ENCODE results near the gene SPOP.

The SPOP gene

DNA sequence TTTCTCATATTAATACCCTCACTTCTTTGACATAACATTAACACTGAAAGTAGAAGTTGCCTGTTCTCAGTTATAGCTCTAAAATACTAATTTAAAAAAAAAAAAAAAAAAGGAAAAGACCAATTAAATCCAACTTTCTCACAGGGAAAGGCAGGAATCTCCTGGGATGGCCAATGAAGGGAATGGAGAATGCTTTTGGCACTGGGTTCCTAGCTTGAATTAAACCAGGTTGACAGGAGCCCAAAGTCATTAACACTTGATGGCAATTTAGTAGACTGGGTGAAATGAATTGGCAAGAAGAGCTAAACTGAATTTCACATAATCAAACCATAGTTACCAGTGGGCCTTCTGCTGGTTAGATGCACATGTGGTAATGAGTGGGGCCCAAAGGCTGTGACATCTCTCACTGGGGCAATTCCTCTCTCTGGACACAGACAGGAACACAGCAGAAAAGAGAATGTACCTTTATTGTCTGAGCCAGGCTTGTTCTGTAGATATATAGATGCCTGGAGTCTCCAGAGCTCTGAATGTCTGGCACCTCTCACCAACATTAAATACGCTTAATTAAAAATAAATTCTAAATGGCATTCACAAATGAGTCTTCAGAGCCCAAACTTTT, 64.6 kb downstream of the SPOP start:
- no peak for DNase-seq (ENCODE audit: low spot score)

DNA sequence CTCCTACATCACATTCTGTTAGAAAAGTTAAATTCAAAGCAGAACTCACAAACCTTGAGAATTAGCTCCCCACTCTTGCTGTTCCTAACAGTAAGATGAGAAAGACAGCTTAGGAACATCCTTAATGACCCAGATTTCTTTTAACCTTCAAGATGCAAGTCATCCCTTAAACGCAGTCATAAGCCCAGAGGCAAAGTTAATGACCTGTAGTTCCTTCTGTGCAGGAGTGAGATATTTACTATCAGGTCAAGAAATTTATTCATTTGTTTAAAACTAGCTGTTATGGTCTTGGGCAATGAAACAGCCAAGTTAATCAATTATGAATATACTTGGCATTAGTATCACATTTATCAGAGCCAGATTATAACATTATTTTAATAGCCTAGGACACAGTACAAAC, 65.2 kb downstream of the SPOP start:
- no peak for DNase-seq (ENCODE audit: low spot score)

DNA sequence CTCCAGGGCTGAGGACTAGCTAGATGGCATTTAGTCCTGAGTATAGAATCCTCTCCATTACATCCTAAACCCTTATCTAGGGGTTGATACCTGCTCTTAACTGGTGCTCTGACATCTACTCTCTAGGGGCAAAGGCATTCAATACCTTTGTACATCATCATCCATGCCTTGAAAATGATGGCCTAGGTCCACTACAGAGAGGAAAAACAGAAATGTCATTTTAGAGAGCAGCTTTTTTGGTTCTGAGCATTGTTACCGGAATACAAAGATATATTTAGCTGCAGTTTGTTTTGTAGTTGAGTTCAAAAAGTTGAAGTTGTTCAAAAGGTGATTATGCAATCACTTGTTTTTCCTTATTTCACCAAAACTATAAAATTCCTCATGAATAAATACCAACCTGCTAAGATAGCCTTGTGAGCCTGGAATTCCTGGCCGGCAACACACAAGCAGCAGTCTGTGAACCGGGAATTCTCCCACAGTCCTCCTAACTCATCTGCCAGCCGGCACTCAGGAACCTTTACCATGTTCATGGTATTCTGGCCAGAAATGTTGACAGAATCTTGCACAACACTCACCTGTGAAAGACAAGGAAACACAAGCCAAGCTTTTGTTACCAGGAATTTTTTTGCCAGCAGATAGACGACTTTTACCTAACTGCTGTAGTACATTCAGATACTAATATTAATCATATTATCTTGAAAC, 66.9 kb downstream of the SPOP start:
- no peak for DNase-seq (ENCODE audit: low spot score)

DNA sequence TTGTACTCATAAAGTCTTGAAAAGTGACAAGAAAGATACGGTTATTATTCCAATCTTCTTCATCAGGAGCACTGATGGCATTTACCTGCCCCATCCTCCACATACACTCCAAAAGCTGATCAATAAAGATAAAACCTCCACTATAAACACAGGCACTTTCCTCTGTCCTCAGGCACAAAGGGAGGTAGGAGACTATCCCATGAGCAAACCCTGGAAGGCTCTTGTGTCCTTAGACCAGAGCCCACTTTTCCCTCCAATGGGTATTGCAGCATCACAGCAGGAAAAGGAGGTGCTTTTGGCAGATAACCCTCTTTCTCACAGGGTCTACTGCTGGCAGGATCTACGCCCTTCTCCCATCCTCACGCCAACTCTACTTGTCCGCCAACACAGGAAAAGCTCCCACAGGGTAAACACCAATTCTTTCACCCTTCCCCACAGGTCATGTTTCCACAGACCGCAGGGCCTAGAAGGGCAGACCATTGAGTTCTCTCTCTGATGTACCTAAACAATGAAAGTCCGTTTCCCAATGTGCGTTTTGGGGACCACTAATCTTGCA, 73.5 kb downstream of the SPOP start:
- no peak for DNase-seq (ENCODE audit: low spot score)

- DNase-seq (ENCODE audit: low spot score) = no peak
Observed at GRCh38 chr17:49603720-49604119, 74.2 kb downstream of the SPOP start.

DNA sequence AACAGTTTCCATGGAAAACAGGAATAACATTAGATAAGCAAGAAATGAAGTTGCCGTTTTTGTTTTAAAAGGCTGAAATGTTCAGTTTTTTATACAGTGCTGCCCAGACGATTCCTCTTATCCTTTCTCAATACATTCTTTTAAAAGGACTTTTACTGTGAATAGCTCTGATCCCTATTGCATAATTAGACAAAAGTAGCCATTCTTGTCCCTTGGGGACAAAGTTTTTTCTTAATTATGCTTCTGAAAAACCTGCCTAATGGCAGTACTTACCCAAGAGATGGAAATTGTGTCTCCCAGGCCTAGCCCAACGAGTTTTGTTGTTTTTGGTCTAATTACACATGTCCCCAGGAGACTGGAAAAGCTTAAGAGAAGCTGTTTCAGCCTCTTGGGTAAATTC, 74.7 kb downstream of the SPOP start:
- no peak for DNase-seq (ENCODE audit: low spot score)

GRCh38 chr17:49602783-49603182, 75.1 kb downstream of the SPOP start:
- DNase-seq (ENCODE audit: low spot score) = no peak

- DNase-seq (ENCODE audit: low spot score) = no peak
Observed at GRCh38 chr17:49600949-49601348, 76.9 kb downstream of the SPOP start.

GRCh38 chr17:49598918-49599317, 79.0 kb downstream of the SPOP start:
- DNase-seq (ENCODE audit: low spot score) = no peak

DNA sequence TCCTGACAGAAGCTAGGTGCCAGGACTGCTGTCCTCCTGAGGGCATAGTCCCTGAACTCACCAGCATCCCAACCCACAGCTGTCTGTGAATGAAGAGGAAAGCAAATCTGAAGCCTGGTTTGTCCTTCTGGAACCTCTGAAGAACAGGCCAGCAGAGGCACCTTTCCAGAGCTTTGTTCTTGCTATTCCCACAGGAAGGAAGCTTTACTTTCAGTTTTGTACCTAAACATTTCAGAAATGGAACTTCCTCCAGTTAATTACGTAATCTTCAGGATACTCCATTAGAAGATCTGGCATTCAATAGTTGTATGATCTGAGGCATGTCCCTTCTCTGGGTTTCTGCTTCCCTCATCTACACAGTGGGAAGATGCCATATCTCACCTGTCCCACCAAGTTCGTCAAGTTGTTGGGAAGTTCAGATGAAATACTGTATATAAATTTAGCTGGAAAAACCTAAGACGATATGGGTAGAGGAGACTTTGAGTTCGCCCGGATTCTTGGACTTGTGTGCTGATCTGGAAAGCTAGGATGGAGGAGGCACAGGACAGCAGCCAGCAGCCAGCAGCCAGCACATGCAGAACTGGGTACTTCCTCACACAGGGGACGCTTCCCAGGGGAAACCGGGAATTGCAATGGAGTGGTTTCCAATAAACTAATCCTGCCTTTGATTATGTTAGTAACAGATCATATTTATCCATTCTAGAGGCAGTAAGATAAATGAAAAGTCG, 79.8 kb downstream of the SPOP start:
- DNase-seq (ENCODE audit: low spot score) = no peak

DNA sequence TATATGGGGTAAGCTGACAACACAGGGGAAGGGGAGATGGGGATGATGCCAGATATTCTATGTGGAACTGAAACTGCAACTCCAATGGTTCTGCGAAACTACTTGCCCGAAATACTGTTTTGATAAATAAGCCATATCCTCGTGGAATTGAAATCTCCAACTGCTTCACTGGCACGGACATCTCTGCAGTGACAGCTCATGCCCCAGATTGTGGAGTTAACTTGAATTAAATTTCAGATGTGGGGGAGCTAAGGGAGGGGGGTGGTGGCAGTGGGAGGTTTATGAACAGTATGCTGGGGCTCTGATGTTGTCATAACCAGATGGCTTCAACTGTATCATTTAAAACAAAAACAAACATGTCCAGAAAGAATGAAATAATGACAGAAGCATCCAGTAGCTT, 80.5 kb downstream of the SPOP start:
- no peak for DNase-seq (ENCODE audit: low spot score)

GRCh38 chr17:49596613-49597244, 81.2 kb downstream of the SPOP start:
- no peak for DNase-seq (ENCODE audit: low spot score)

DNA sequence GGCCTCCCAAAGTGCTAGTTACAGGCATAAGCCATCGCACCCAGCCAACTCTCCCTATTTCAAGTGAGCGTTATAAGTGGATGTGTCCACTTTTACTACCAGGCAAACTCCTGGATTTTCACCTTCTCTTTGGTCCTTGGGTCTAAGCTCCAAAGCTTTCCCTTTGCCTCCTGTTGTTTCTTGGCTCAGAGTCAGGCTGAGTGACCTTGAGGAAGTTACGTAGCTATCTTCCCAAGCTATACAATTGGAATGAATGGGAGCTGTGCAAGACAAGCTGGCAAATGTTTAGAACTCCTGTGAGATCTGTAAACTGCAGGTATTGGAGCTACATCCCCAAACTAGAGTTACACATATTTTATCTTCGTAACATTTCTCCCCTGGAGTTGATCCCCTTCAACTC, 81.9 kb downstream of the SPOP start:
- DNase-seq (ENCODE audit: low spot score) = no peak

- DNase-seq (ENCODE audit: low spot score) = no peak
Observed at GRCh38 chr17:49595328-49595727, 82.6 kb downstream of the SPOP start.

- DNase-seq (ENCODE audit: low spot score) = no peak
Observed at GRCh38 chr17:49592263-49592662, 85.6 kb downstream of the SPOP start.

DNA sequence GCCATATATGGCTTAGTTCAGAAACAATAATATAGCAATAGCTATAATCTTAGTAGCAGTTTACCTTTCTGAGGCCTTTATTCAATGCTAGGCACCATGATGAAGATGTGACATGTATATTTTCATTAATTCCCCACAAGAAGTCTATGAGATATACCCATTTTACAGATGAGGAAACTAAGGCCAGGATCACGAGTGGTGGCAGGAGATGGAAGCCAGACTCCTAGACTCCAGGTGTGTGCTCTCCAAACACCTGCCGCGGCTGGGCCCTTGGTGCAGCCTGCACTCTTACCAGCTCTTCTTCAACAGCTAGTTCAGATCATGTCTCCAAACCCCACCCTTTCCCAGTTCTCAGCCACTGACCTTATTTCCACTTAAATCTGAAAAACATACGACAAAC, 87.0 kb downstream of the SPOP start:
- DNase-seq (ENCODE audit: low spot score) = no peak

GRCh38 chr17:49589577-49589927, 88.3 kb downstream of the SPOP start:
- DNase-seq (ENCODE audit: low spot score) = no peak

GRCh38 chr17:49588726-49589576, 88.9 kb downstream of the SPOP start:
- no peak for DNase-seq (ENCODE audit: low spot score)

- DNase-seq (ENCODE audit: low spot score) = no peak
Observed at GRCh38 chr17:49588312-49588711, 89.6 kb downstream of the SPOP start.

DNA sequence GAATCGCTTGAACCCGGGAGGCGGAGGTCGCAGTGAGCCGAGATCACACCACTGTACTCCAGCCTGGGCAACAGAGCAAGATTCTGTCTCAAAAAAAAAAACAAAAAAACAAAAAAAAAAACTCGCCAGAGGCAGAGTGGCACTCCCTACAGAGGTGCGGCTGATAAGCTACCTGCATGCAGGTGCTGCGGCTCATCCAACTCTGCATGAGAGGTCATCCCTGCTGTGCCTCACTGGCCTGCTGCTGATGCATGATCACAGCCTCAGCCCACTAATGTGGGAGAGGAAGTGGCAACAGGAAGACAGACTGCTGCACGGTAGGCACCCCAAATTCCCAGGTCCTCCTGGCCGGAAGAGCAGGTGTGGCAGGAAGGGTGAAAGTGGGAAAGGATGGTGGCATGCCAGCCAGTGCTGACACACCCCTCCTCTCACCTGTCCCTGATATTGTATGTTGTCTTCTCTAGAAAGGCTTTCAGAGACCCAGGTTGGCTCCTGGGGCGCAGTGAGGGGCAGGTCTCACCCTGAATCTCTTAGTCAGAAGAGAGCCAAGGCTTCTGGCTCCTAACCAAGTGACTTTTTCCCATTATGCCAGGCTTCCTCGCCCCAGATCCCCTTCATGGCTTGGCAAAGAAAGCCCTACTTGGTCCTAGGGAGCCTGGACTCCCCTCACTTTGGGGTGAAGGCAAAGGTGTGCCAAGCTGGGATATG, 90.4 kb downstream of the SPOP start:
- no peak for DNase-seq (ENCODE audit: low spot score)

- DNase-seq (ENCODE audit: low spot score) = no peak
Observed at GRCh38 chr17:49585422-49586027, 92.4 kb downstream of the SPOP start.

Data from germinal center (tissue), 1 donor.